Mucosa of gallbladder (tissue), 1 donor: ENCODE results near the gene ZNF784. TPM values are rescaled to one million over a fixed set of nuclear protein-coding genes. Genes with fewer than 3 reads are reported as not detected.

Source experiments
- DNase-seq: peaks from one replicate; pipeline ENCODE4 v3.0.0-alpha.2; 2020; ENCODE audit warnings: low spot score
- total RNA-seq: library from RNA; stranded (reverse); gene quantifications from one replicate; pipeline ENCODE4 v1.2.1, GENCODE V29; 2021
- donor health status: DM: no; HTN: no; CAD: no.

The ZNF784 gene
- total RNA-seq, 1 donor from 2014 or later = 13.0 TPM

GRCh38 chr19:55643003-55643886 lies 18.9 kb upstream of the ZNF784 start, which contains the start of gene ZNF581:
Gene ZNF581 (plus strand): TSS chr19:55643649. CDS start chr19:55644572, 923 bp downstream.
- DNase-seq = peak; percentile 75

- no peak for DNase-seq
Measured at GRCh38 chr19:55642153-55643002, 18.0 kb upstream of the ZNF784 start.

- DNase-seq = no peak
Measured at GRCh38 chr19:55641426-55642152, 17.2 kb upstream of the ZNF784 start.

DNA sequence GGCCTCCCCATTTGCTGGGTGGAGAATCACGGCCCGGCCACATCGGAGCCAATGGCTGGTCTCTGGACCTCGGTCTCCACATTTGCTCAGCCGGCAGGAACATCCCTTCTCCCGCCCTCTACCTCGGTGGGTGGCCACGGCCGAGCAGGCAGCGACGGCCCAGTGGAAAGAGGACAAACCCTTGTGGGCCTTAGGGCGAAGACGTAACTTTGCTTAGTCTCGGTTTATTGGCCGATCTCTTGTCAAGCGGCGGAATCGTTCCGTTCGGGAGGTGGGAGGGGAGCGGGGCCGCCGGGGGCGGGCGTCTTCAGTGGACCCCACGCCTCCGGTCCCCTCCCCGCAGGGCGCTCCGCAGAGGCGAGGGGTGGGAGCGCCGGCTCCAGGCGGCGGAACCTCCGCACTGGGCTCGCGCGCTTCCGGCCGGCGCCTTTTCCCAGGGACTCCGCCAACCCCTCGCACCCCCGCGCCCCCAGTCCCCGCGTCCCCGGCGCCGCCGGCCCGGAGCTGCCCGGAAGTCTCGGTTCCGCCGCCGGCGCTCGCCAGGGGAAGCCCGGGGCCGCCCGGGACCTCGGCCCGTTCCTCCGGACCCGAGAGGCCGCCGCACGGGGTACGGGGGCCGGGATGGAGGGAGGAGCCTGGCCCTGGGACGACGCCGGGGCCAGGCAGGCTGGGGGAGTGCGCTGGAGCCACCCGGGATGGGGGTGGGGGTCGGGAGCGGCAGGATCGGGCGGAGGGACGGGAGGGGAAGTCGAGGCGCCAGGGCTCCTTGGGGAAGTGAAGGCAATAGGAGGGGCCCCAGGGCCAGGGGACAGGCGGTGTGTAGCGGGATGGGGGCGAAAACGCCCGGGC lies 16.4 kb upstream of the ZNF784 start, which contains the start of gene ZNF580:
TSS of gene ZNF580 (plus strand) at position 426 of the 849 bp plus-strand sequence. CDS start 1,507 bp downstream, outside the sequence.
- peak; percentile 59 for DNase-seq

DNA sequence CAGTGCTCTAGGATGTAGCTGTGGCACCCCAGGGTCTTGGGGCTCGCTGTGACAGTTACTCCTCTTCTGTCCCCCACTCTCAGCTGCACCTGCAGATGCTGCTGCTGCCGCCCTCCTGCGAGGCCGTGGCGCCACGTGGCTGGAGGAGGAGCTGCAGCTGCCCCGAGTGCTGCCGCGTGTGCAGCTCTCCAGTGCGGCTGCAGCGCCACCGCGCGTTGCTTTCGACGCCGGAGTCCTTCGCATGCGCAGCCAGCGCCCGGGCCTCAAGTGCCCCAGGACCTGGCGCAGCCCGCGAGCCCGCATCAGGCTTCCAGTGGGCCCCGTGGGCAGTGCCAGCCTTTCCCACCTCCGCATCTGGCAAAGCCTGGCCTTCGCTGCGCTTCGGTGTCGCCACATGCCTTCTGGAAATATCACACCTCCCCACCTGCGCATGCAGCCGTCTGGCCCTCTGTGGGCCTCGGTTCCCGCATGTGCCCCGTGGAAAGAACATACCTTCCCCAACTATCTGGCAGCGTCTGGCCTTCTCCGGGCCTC lies 15.7 kb upstream of the ZNF784 start:
- DNase-seq = peak; percentile 73

DNA sequence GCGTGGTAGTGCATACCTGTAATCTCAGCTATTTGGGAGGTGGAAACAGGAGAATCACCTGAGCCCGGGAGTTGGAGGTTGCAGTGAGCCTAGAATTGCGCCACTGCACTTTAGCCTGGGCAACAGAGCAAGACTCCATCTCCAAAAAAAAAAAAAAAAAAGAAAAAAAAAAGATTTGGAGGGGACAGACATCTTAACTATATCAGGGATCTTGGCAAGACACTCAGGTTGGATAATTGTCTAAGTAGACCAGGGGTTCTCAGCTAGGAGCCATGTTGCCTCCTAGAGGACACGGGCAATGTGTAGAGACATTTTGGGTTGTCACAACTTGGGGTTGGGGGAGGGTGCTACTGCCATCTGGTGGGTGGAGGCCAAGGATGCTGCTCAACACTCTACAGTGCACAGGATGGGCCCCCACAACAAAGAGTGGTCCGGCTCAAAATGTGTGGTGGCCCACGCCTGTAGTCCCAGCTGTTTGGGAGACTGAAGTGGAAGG lies 14.5 kb upstream of the ZNF784 start:
- no peak for DNase-seq

- DNase-seq = no peak
Measured at GRCh38 chr19:55637534-55637933, 13.2 kb upstream of the ZNF784 start.

DNA sequence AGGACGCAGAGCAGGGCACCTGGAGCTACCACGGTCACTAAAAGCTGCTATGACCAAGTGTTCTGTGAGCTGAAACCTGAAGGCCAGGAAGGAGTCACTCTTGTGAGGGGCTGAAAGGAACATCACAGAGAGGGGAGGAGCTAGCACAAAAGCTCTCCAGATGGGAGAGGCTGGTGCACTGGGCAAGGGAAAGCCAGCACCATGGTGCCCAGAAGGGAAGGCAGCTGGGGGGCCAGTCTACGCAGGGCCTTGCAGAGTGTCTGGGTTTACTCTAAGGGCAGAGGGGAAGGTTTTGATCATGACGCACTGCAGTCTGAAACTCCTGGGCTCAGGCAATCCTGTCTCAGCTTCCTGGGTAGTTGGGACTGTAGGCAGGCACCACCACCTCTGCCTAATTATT lies 12.4 kb upstream of the ZNF784 start:
- no peak for DNase-seq

DNA sequence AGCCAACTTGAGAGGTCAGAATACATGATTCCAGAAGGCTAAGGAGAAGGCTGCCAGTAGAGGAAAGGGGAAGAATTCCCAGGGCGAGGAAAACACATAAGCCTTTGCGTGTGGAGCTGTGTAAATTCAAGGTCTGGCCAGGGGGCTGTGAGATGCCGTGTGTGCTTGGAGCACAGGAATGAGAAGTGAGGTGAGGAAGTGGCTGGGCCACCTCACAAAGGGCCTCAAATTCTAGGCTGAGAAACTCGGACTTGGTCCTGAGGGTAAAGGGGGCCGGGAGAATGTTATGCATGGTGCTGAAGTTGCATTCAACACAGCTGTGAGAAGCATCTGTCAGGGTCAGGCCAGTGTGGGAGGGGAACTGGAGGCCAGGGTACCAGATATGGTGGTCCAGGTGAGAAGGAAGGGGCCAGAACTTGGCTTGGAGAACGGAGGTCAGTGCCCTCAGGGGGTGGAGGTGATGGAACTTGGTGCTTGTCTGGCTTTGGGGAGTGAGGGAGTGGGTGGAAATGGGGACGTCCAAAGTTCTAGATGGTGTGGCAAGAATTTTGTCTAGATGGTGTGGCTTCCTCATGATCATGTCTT lies 11.6 kb upstream of the ZNF784 start:
- DNase-seq = no peak

DNA sequence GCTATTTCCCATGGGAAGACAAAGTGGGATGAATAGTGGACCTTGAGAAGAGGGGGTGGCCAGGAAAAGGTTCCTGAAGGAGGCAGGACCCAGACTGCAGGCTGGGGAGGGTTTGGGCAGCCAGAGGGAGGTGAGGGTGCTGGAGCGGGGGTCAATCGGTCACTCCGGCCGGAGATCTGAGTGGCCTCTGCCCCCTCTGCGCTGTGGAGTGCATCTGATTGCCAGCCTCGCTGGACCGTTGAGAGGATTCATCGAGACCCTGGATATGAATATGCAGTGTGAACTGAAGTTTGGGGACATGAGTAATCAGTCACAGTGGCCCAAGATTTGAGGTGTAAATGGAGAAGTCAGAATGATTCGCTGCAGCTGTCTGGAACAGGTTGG lies 11.0 kb upstream of the ZNF784 start:
- DNase-seq = no peak

- DNase-seq = no peak
Measured at GRCh38 chr19:55633861-55634260, 9.5 kb upstream of the ZNF784 start.

DNA sequence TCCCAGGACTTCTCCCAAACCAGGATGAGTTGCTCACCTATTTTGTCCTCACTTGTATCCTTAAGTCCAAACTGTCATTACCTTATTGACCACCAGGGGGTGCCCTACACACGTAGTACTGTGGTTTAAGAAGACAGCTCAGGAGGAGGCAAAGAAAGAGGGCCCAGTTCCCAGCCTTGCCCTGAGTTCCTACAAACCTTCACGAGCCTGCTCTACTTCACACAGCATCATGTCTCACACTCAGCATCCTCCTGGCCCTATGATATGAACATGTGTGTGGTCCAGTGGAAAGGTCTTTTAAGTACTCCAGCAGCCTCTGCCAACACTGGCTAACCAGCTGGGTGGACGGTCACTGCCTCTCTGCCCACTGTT lies 8.1 kb upstream of the ZNF784 start:
- peak; percentile 95 for DNase-seq

DNA sequence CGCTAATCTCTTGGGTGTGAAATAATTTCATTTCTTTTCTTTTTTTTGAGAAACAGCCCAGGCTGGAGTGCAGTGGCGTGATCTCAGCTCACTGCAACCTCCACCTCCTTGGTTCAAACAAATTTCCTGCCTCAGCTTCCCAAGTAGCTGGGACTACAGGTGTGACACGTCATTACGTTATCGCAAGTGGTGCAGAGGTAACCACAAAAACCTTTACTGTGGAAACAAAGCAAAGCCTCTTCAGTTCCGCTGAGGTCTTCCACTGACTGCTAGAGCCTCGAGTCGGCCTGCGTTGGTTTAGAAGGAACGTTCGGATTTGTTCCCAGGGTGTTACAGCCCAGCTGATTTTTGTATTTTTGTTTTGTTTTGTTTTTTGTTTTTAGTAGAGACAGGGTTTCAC lies 2.0 kb upstream of the ZNF784 start:
- no peak for DNase-seq

- DNase-seq = no peak
Measured at GRCh38 chr19:55625004-55625326, 599 bp upstream of the ZNF784 start.

GRCh38 chr19:55623561-55623960 lies 805 bp downstream of the ZNF784 start:
- DNase-seq = no peak

- DNase-seq = no peak
Measured at GRCh38 chr19:55623130-55623529, 1.2 kb downstream of the ZNF784 start.

- no peak for DNase-seq
Measured at GRCh38 chr19:55622242-55622969, 2.0 kb downstream of the ZNF784 start.

DNA sequence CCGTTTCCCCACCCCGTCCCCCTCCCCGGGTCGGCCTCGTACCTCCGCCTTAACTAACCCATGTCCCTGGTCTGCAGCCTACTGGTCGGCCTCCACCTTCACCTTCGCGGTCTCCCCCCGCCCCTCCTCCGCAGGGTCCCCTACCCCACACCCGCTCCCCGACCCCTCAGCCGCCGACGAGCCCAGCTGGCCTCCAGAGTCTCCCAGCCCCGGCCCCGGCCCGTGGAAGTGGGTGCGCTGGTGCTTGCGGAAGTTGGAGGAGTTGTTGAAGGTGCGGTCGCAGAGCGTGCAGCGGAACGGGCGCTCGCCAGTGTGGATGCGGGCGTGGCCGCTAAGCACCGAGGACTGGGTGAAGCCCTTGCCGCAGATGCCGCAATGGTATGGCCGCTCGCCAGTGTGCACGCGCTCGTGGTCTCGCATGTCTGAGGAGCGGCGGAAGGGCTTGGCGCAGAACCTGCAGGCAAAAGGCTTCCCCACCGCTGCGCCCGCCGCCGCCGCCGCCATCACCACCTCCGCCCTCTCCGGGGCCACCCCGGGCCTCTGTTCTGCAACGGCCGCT lies 2.6 kb downstream of the ZNF784 start:
- no peak for DNase-seq

DNA sequence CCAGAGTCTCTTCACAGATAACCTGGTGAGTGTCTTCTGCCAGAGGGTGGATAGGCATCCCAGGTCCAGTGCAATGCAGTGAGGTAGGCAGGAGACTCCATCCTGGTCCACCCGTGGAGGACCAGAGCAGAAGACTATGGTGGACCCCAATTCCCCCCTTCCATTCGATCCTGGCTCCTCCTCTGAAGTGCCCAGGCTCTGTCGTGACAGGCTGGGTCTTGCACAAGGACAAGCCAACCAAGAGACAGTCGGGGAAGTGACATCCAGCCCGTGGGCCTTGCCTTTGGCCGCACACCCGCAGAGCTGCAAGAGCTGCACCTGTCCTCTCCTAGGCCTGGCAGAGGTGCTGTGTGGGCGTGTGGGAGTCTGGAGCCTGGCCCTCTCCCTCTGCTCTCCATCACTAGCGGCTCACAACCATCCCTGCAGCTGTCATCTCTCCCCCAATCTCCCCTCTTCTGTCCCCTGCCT lies 3.1 kb downstream of the ZNF784 start:
- no peak for DNase-seq
